Testis (tissue), 3 donors: ENCODE results near the gene GPATCH4. TPM values are rescaled to one million over a fixed set of nuclear protein-coding genes. Genes with fewer than 3 reads are reported as not detected.
"Not testable (repeated sequence)": the region's sequence is repeated elsewhere in the genome, so short reads cannot be mapped to it uniquely, and the experiment has no call there.

Source experiments
- DNase-seq: peaks from one replicate; pipeline ENCODE4 v3.0.0-alpha.2; 2019
- H3K27ac ChIP-seq, 2 donors: fragments of 200-600 bp; sonication (generic); one replicate each; pipeline ENCODE4 v1.5.1; 2019
- H3K27me3 ChIP-seq: fragments of 200-600 bp; sonication (generic); one replicate; pipeline ENCODE4 v1.5.1; 2019
- H3K36me3 ChIP-seq: fragments of 200-600 bp; sonication (generic); one replicate; pipeline ENCODE4 v1.5.1; 2017; ENCODE audit warnings: low read depth; ENCODE audit errors: missing control alignments
- H3K4me1 ChIP-seq: fragments of 200-600 bp; sonication (generic); one replicate; pipeline ENCODE4 v1.5.1; 2019
- H3K4me3 ChIP-seq, 2 donors: fragments of 200-600 bp; sonication (generic); one replicate each; pipeline ENCODE4 v1.5.1; 2017 to 2019
- H3K9me3 ChIP-seq: fragments of 200-600 bp; sonication (generic); one replicate; pipeline ENCODE4 v1.5.1; 2017
- CTCF ChIP-seq, 3 experiments: fragments of 450-650 bp in 2 of 3; fragments of 200-600 bp in 1 of 3; sonication (generic) in 1 of 3; IDR thresholded peaks; one replicate each; pipeline ENCODE4 v1.5.1; 2016 to 2019; ENCODE audit warnings: antibody characterized with exemption in 3 of 3, mild to moderate bottlenecking in 2 of 3, moderate library complexity in 1 of 3
- POLR2A ChIP-seq: fragments of 450-650 bp; IDR thresholded peaks from one replicate; pipeline ENCODE4 v1.6.1; 2017; ENCODE audit warnings: antibody characterized with exemption, mild to moderate bottlenecking, moderate library complexity
- WGBS, 2 donors: methylation state at CpG; one replicate each; pipeline ENCODE4 v1.1.5; 2018; 5-methylcytosine and 5-hydroxymethylcytosine counted together
- intact Hi-C: fragments of 100-400 bp; cut with DNase I; formaldehyde crosslinking; loops from one replicate; pipeline ENCODE4 v1.15.1; 2023; ENCODE audit warnings: low total_unique reads
- polyA plus RNA-seq: library from polyadenylated mRNA; stranded (reverse); fragments of 350-450 nt; fragmentation: Illumina TruSeq; extraction: RNeasy Lipid Tissue Mini Kit (QIAGEN cat#74804); gene quantifications from one replicate; pipeline ENCODE4 v1.2.3, GENCODE V29; 2014; ENCODE audit warnings: low read depth, low replicate concordance; ENCODE audit not compliant: insufficient read depth
- total RNA-seq, 2 donors: library from RNA; depleted of rRNA; stranded (reverse); fragments of >200 nt; gene quantifications; one replicate each; pipeline ENCODE4 v1.2.3, GENCODE V29; 2016

The GPATCH4 gene
- total and polyA plus RNA-seq, 3 donors from 2014 or later = 18.5 to 26.7 (median 21.6) TPM

DNA sequence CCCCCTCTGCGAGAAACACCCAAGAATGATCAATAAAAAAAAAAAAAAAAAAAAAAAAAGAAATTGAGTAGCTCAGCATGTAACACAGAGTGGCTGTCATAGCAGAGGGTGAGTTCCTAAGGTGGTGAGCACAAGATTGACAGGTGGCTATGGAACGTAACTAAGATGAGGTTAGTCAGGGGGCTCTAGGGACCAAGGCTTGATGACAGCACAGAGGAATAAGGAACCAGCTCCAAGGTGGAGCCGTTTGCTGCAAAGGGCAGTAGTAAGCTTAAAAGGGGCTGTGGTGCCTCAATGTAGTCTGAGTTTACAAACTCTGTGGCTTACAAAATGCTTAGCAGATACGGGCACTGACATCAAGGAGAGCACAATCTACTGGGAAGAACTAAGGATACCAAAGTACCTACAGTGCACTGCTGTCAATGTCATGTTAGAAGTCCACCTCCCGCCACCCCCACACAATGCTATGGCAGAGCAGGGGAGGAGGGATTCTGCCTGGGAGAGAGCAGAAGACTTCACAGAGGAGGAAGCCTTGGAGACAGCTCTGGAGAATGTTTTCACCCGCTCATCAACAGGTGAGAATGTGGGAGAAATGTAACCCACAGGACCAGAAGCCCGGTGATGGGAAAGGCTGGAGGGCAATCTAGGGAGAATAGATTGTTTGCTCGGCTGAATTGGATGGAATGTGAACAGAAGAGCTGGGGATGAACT is 42.0 kb downstream of the GPATCH4 start:
- no peak for TF ChIP-seq CTCF (IDR thresholded peaks at IDR 0.05)
- no peak for TF ChIP-seq POLR2A
- Histone ChIP-seq H3K4me3 (no peak overlapping the region), H3K36me3 (no peaks in the 10 kb centered on the region), H3K27ac (no peak overlapping the region), H3K27me3 (no peaks in the 10 kb centered on the region), H3K9me3 (no peaks in the 10 kb centered on the region), H3K4me1 (no peaks in the 10 kb centered on the region)
- intact Hi-C loops = no loop called here
- 75 to 80% methylated on average over 7 of the region's 8 CpGs for WGBS, 2 donors
- no peak for DNase-seq

DNA sequence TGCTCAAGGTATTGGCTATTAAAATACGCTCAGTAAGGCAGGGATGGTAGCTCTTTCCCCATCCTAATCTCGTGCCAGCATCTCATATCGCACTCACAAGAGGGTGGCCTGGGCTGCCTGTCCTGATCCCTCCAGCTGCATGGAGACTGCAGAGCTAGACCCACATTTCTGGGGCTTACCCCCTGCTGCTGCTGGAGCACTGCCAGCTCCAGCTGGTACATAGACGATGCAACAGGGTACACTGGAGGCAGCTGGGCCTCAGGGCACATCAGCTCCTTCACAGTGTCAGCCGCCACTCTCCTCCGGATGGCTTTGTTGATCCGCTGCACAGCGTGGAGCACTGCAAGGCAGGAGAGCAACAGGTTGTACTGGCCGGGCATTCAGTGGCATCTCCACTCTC is 44.9 kb downstream of the GPATCH4 start:
- no peaks in the 10 kb centered on the region for H3K27me3 ChIP-seq
- H3K27ac ChIP-seq = no peak overlapping the region
- intact Hi-C loops = no loop called here
- no peaks in the 10 kb centered on the region for H3K4me1 ChIP-seq
- no peak for DNase-seq
- no peaks in the 10 kb centered on the region for H3K9me3 ChIP-seq
- WGBS, 2 donors = 63 to 82% methylated on average over 3 to 9 of the region's 9 CpGs
- H3K4me3 ChIP-seq = no peak overlapping the region
- H3K36me3 ChIP-seq = no peaks in the 10 kb centered on the region
- TF ChIP-seq POLR2A (no peak), CTCF (IDR thresholded peaks at IDR 0.05) (no peak)

- no peak for DNase-seq
- TF ChIP-seq POLR2A (no peak), CTCF (IDR thresholded peaks at IDR 0.05) (no peak)
- Histone ChIP-seq H3K4me1 (no peaks in the 10 kb centered on the region), H3K9me3 (no peaks in the 10 kb centered on the region), H3K27ac (no peak overlapping the region), H3K27me3 (no peaks in the 10 kb centered on the region), H3K4me3 (no peak overlapping the region), H3K36me3 (no peaks in the 10 kb centered on the region)
- WGBS, 2 donors = 50 to 65% methylated on average over 2 of the region's 2 CpGs
- intact Hi-C loops = no loop called here
These were observed 45.6 kb downstream of the GPATCH4 start for GRCh38 chr1:156555715-156556114.

DNA sequence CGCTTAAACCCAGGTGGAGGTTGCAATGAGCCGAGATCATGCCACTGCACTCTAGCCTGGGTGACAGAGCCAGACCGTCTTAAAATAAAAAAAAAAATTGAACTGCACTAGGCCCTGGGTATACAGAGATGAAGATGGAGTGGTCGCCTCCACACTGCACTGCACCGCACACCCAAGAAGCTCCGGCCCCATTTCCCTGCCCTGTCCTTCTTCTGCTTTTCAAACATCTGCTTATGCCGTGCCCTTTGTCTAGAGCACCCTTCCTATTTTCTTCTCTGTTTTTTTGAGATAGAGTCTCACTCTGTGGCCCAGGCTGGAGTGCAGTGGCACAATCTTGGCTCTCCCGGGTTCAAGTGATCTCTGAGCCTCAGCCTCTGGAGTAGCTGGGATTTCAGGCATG is 46.3 kb downstream of the GPATCH4 start:
- no peak for DNase-seq
- TF ChIP-seq CTCF (IDR thresholded peaks at IDR 0.05) (no peak), POLR2A (no peak)

GRCh38 chr1:156553860-156554485 is 47.3 kb downstream of the GPATCH4 start:
- TF ChIP-seq POLR2A = no peak
- no peak for TF ChIP-seq CTCF (IDR thresholded peaks at IDR 0.05)
- Histone ChIP-seq H3K27me3 (no peaks in the 10 kb centered on the region), H3K4me1 (no peaks in the 10 kb centered on the region), H3K27ac (no peak overlapping the region), H3K36me3 (no peaks in the 10 kb centered on the region), H3K4me3 (no peak overlapping the region), H3K9me3 (no peaks in the 10 kb centered on the region)
- WGBS, 2 donors = 88 to 95% methylated on average over 6 of the region's 6 CpGs
- DNase-seq = no peak
- intact Hi-C loops = no loop called here

More for the DNA sequence above, 46.3 kb downstream of the GPATCH4 start:
- WGBS, 2 donors = 83 to 84% methylated on average over 8 of the region's 8 CpGs
- Histone ChIP-seq H3K27ac (no peak overlapping the region), H3K4me3 (no peak overlapping the region), H3K27me3 (no peaks in the 10 kb centered on the region), H3K9me3 (no peaks in the 10 kb centered on the region), H3K36me3 (no peaks in the 10 kb centered on the region), H3K4me1 (no peaks in the 10 kb centered on the region)
- intact Hi-C loops = no loop called here

GRCh38 chr1:156552937-156553336 is 48.3 kb downstream of the GPATCH4 start:
- H3K27ac ChIP-seq, H3K4me3 ChIP-seq, intact Hi-C loops, H3K27me3 ChIP-seq, H3K9me3 ChIP-seq, H3K36me3 ChIP-seq, H3K4me1 ChIP-seq: not testable (repeated sequence)
- DNase-seq = peak; percentile 22
- WGBS, 2 donors = 84 to 94% methylated on average over 4 of the region's 4 CpGs
